ENCODE data around the gene ZC3H12C.

- TF ChIP-seq CTCF (IDR thresholded peaks at IDR 0.05) (no peak), POLR2A (IDR thresholded peaks at IDR 0.05) (no peak)
Observed at GRCh38 chr11:110096496-110096895, 3.3 kb downstream of the ZC3H12C start.

All from esophagus squamous epithelium (tissue), 4 donors.